Astrocyte (in vitro differentiated cells and primary cell): ENCODE results near the gene OR6J1. TPM values are rescaled to one million over a fixed set of nuclear protein-coding genes. Genes with fewer than 3 reads are reported as not detected.

ENCODE experiments used
- DNase-seq: peaks from one replicate; pipeline ENCODE4 v3.0.0-alpha.2; 2010; ENCODE audit warnings: low read depth
- FAIRE-seq: peaks from 2 replicates; lab custom pipeline; 2011; peaks lifted over from hg19 to GRCh38; lab: Jason Lieb, UNC
- H2AFZ ChIP-seq: 2 replicates; pipeline ENCODE4 v1.6.0; 2012; ENCODE audit warnings: low read depth, low read length, inconsistent platforms
- H3K27ac ChIP-seq: 2 replicates; pipeline ENCODE4 v1.5.1; 2011; ENCODE audit warnings: low read depth, low read length, inconsistent platforms
- H3K27me3 ChIP-seq: 2 replicates; pipeline ENCODE4 v1.6.0; 2011; ENCODE audit warnings: low read length, inconsistent platforms; ENCODE audit not compliant: insufficient read depth
- H3K36me3 ChIP-seq: 2 replicates; pipeline ENCODE4 v1.5.1; 2011; ENCODE audit warnings: low read length, inconsistent platforms; ENCODE audit not compliant: insufficient read depth
- H3K4me1 ChIP-seq: 2 replicates; pipeline ENCODE4 v1.5.1; 2011; ENCODE audit warnings: low read length, inconsistent platforms; ENCODE audit not compliant: insufficient read depth
- H3K4me2 ChIP-seq: 2 replicates; pipeline ENCODE4 v1.6.0; 2012; ENCODE audit warnings: low read length, inconsistent platforms
- H3K4me3 ChIP-seq: 2 replicates; pipeline ENCODE4 v1.5.1; 2011; ENCODE audit warnings: low read depth, mild to moderate bottlenecking, low read length, inconsistent platforms; ENCODE audit not compliant: insufficient read depth
- H3K79me2 ChIP-seq: 2 replicates; pipeline ENCODE4 v1.6.0; 2012; ENCODE audit warnings: mild to moderate bottlenecking, low read length, inconsistent platforms; ENCODE audit not compliant: insufficient read depth
- H3K9ac ChIP-seq: 2 replicates; pipeline ENCODE4 v1.6.0; 2012; ENCODE audit warnings: mild to moderate bottlenecking, low read length, inconsistent platforms
- H3K9me3 ChIP-seq: 2 replicates; pipeline ENCODE4 v1.5.1; 2012; ENCODE audit warnings: low read depth, mild to moderate bottlenecking, low read length, inconsistent platforms; ENCODE audit not compliant: insufficient read depth
- H4K20me1 ChIP-seq: 2 replicates; pipeline ENCODE4 v1.6.0; 2012; ENCODE audit warnings: low read length, inconsistent platforms; ENCODE audit not compliant: insufficient read depth
- H3K27ac Mint-ChIP-seq: one replicate; pipeline ENCODE4 v1.8.0; 2021; ENCODE audit warnings: mild to moderate bottlenecking, mixed read lengths; ENCODE audit not compliant: unreplicated experiment
- H3K27me3 Mint-ChIP-seq: one replicate; pipeline ENCODE4 v1.8.0; 2021; ENCODE audit warnings: low read depth, mixed read lengths; ENCODE audit not compliant: unreplicated experiment
- H3K36me3 Mint-ChIP-seq: one replicate; pipeline ENCODE4 v1.8.0; 2021; ENCODE audit warnings: low read depth, mixed read lengths; ENCODE audit not compliant: unreplicated experiment
- H3K4me1 Mint-ChIP-seq: one replicate; pipeline ENCODE4 v1.8.0; 2021; ENCODE audit warnings: low read depth, mixed read lengths; ENCODE audit not compliant: unreplicated experiment
- H3K4me3 Mint-ChIP-seq: one replicate; pipeline ENCODE4 v1.8.0; 2021; ENCODE audit warnings: mild to moderate bottlenecking, moderate library complexity, mixed read lengths; ENCODE audit not compliant: unreplicated experiment
- H3K9me3 Mint-ChIP-seq: one replicate; pipeline ENCODE4 v1.8.0; 2021; ENCODE audit warnings: mild to moderate bottlenecking, mixed read lengths; ENCODE audit not compliant: unreplicated experiment
- CTCF ChIP-seq: IDR thresholded peaks from 2 replicates; pipeline ENCODE4 v1.5.1; 2011; ENCODE audit warnings: low read depth, mild to moderate bottlenecking, inconsistent platforms, low read length, moderate library complexity; ENCODE audit not compliant: insufficient read depth
- EZH2 ChIP-seq: IDR thresholded peaks from 2 replicates; pipeline ENCODE4 v1.6.1; 2012; ENCODE audit warnings: mild to moderate bottlenecking, low read length, inconsistent platforms; ENCODE audit not compliant: insufficient read depth
- total RNA-seq: library from RNA; stranded (reverse); gene quantifications from 2 replicates; pipeline ENCODE4 v1.2.1, GENCODE V29; 2021

The OR6J1 gene
- total RNA-seq, 1 donor from 2014 or later, result not detected

GRCh38 chr14:22594156-22594716 lies 49.9 kb downstream of the OR6J1 start:
- H3K4me1 Mint-ChIP-seq, result peaks cover 4% of the 10 kb centered on the region
- FAIRE-seq, result no peak
- Histone ChIP-seq H3K4me2 (no peak overlapping the region), H3K4me1 (peaks cover 11% of the 10 kb centered on the region), H4K20me1 (no peaks in the 10 kb centered on the region), H3K9ac (no peak overlapping the region), H3K27me3 (peaks cover 6% of the 10 kb centered on the region), H3K4me3 (no peak overlapping the region), H3K27ac (no peak overlapping the region), H3K36me3 (no peaks in the 10 kb centered on the region), H2AFZ (no peak overlapping the region), H3K9me3 (no peaks in the 10 kb centered on the region), H3K79me2 (no peaks in the 10 kb centered on the region)
- DNase-seq, result no peak
- H3K9me3 Mint-ChIP-seq, result peaks cover 3% of the 10 kb centered on the region
- H3K27ac Mint-ChIP-seq, result no peak overlapping the region
- no peaks in the 10 kb centered on the region for H3K36me3 Mint-ChIP-seq
- H3K27me3 Mint-ChIP-seq, result peaks cover 8% of the 10 kb centered on the region
- H3K4me3 Mint-ChIP-seq, result no peak overlapping the region
- TF ChIP-seq EZH2 (no peak), CTCF (no peak)

- no peak overlapping the region for H3K4me3 Mint-ChIP-seq
Observed at GRCh38 chr14:22593601-22594000, 50.6 kb downstream of the OR6J1 start.

More at GRCh38 chr14:22593601-22594000, 50.6 kb downstream of the OR6J1 start:
- H3K9me3 ChIP-seq, result no peaks in the 10 kb centered on the region
- no peaks in the 10 kb centered on the region for H4K20me1 ChIP-seq
- no peak for FAIRE-seq
- H3K27ac Mint-ChIP-seq, result no peak overlapping the region
- H3K27me3 ChIP-seq, result peaks cover 6% of the 10 kb centered on the region
- H3K36me3 Mint-ChIP-seq, result no peaks in the 10 kb centered on the region
- no peak overlapping the region for H2AFZ ChIP-seq
- H3K9me3 Mint-ChIP-seq, result peaks cover 3% of the 10 kb centered on the region
- no peaks in the 10 kb centered on the region for H3K4me1 Mint-ChIP-seq
- H3K4me2 ChIP-seq, result no peak overlapping the region
- no peak for TF ChIP-seq EZH2
- TF ChIP-seq CTCF, result no peak
- H3K9ac ChIP-seq, result no peak overlapping the region
- peaks cover 5% of the 10 kb centered on the region for H3K79me2 ChIP-seq
- H3K4me1 ChIP-seq, result peaks cover 4% of the 10 kb centered on the region
- H3K36me3 ChIP-seq, result no peaks in the 10 kb centered on the region
- no peak overlapping the region for H3K4me3 ChIP-seq
- DNase-seq, result no peak
- H3K27ac ChIP-seq, result no peak overlapping the region
- peaks cover 8% of the 10 kb centered on the region for H3K27me3 Mint-ChIP-seq
